HepG2 (cell line): Measurements from ENCODE around the gene AP3B2. TPM values are rescaled to one million over a fixed set of nuclear protein-coding genes. Genes with fewer than 3 reads are reported as not detected.
A peak's percentile ranks its signal among the peaks of the same experiment; 100 is the strongest.

Experiments used
- FOXA1 ChIP-seq, 2 experiments: fragments of 450-650 bp in 1 of 2; sonication (generic) in 1 of 2; formaldehyde crosslinking in 1 of 2; IDR thresholded peaks; 2 replicates each; pipeline versions ENCODE4 v1.4.0 to v1.6.1; 2016 to 2020; ENCODE audit warnings: missing genetic modification reagents in 1 of 2
- HES4 ChIP-seq: sonication (generic); formaldehyde crosslinking; IDR thresholded peaks from 2 replicates; pipeline ENCODE4 v1.9.0; 2021; ENCODE audit warnings: mild to moderate bottlenecking, missing genetic modification reagents, borderline replicate concordance
- KLF11 ChIP-seq: IDR thresholded peaks from 2 replicates; pipeline ENCODE4 v1.6.1; 2016; ENCODE audit warnings: missing compliant biosample characterization
- KLF15 ChIP-seq: sonication (generic); formaldehyde crosslinking; IDR thresholded peaks from 2 replicates; pipeline ENCODE4 v1.8.1; 2023; ENCODE audit warnings: borderline replicate concordance, mild to moderate bottlenecking, inconsistent platforms, missing genetic modification reagents, mixed read lengths
- KLF9 ChIP-seq: IDR thresholded peaks from 2 replicates; pipeline ENCODE4 v1.6.1; 2016; ENCODE audit warnings: low read depth
- MAFF ChIP-seq: IDR thresholded peaks from 2 replicates; pipeline ENCODE4 v1.6.1; 2011; ENCODE audit warnings: low read depth, low read length, improper control_type of control experiment
- MAZ ChIP-seq, 2 experiments: sonication (generic) in 1 of 2; formaldehyde crosslinking in 1 of 2; IDR thresholded peaks; 2 replicates each; pipeline versions ENCODE4 v1.5.0 to v1.6.1; 2012 to 2020; ENCODE audit warnings: low read depth in 2 of 2, mild to moderate bottlenecking in 2 of 2, borderline replicate concordance in 1 of 2, improper control_type of control experiment in 1 of 2, low read length in 1 of 2, missing genetic modification reagents in 1 of 2, moderate library complexity in 1 of 2
- NFIB ChIP-seq: sonication (generic); formaldehyde crosslinking; IDR thresholded peaks from 2 replicates; pipeline ENCODE4 v1.9.0; 2021; ENCODE audit warnings: missing genetic modification reagents, mild to moderate bottlenecking, borderline replicate concordance
- NFYC ChIP-seq: IDR thresholded peaks from 2 replicates; pipeline ENCODE4 v1.6.1; 2016; ENCODE audit warnings: missing genetic modification reagents, missing compliant biosample characterization
- PAX8 ChIP-seq: sonication (generic); formaldehyde crosslinking; IDR thresholded peaks from 2 replicates; pipeline ENCODE4 v1.8.0; 2022; ENCODE audit warnings: mild to moderate bottlenecking, missing genetic modification reagents, borderline replicate concordance
- SIN3A ChIP-seq: IDR thresholded peaks from 2 replicates; pipeline ENCODE4 v1.6.1; 2011; ENCODE audit warnings: low read depth, mild to moderate bottlenecking, control low read depth, low read length, borderline replicate concordance
- SSRP1 ChIP-seq: IDR thresholded peaks from 2 replicates; pipeline ENCODE4 v1.6.1; 2016; ENCODE audit warnings: control low read depth
- TCF7L2 ChIP-seq: IDR thresholded peaks from 2 replicates; pipeline ENCODE4 v1.6.1; 2011; ENCODE audit warnings: mild to moderate bottlenecking, low read depth, low read length, moderate library complexity
- ZFP36L2 ChIP-seq: sonication (generic); formaldehyde crosslinking; IDR thresholded peaks from 2 replicates; pipeline ENCODE4 v1.4.0; 2020; ENCODE audit warnings: missing genetic modification reagents
- ZNF101 ChIP-seq: sonication (generic); formaldehyde crosslinking; IDR thresholded peaks from 2 replicates; pipeline ENCODE4 v1.4.0; 2020; ENCODE audit warnings: mild to moderate bottlenecking, low read depth, missing genetic modification reagents, borderline replicate concordance
- ZNF251 ChIP-seq: sonication (generic); formaldehyde crosslinking; IDR thresholded peaks from 2 replicates; pipeline ENCODE4 v1.9.0; 2021; ENCODE audit warnings: mild to moderate bottlenecking, missing genetic modification reagents
- ZNF589 ChIP-seq: sonication (generic); formaldehyde crosslinking; conservative IDR thresholded peaks from 2 replicates; pipeline ENCODE4 v1.8.0; 2022; ENCODE audit warnings: mild to moderate bottlenecking, moderate library complexity, missing genetic modification reagents
- ZNF792 ChIP-seq: IDR thresholded peaks from 2 replicates; pipeline ENCODE4 v1.6.1; 2016
- ZNF879 ChIP-seq: sonication (generic); formaldehyde crosslinking; IDR thresholded peaks from 2 replicates; pipeline ENCODE4 v1.8.1; 2023; ENCODE audit warnings: missing genetic modification reagents
- ZSCAN21 ChIP-seq: sonication (generic); formaldehyde crosslinking; IDR thresholded peaks from 2 replicates; pipeline ENCODE4 v1.8.0; 2022; ENCODE audit warnings: mild to moderate bottlenecking, missing genetic modification reagents, moderate library complexity, borderline replicate concordance
- polyA plus RNA-seq, 8 experiments: library from polyadenylated mRNA; depleted of rRNA in 3 of 8; stranded (reverse) in 7 of 8; unstranded in 1 of 8; fragments of >200 nt; fragmentation: Illumina TruSeq in 4 of 8; extraction: Trizol in 4 of 8; gene quantifications; 2 replicates each; pipeline versions ENCODE4 v1.2.1 to v1.2.3, GENCODE V29; 2011 to 2016; ENCODE audit warnings: low read depth in 4 of 8, missing spikeins in 1 of 8, mixed read lengths in 1 of 8; ENCODE audit not compliant: insufficient read depth in 1 of 8
- total RNA-seq, 5 experiments: library from RNA; depleted of rRNA; stranded (reverse); fragments of >200 nt; fragmentation: Illumina TruSeq; extraction: Trizol; gene quantifications; 2 replicates each; pipeline ENCODE4 v1.2.3, GENCODE V29; 2016; ENCODE audit warnings: low read depth in 1 of 5
- TF ChIP-seq, protein P1 (sequence below): IDR thresholded peaks from 2 replicates; pipeline ENCODE4 v1.6.1; 2016; ENCODE audit warnings: low read depth, control low read depth
- TF ChIP-seq, protein P2 (sequence below): sonication (generic); formaldehyde crosslinking; IDR thresholded peaks from 2 replicates; pipeline ENCODE4 v1.5.0; 2020; ENCODE audit warnings: missing genetic modification reagents, mild to moderate bottlenecking, borderline replicate concordance
- TF ChIP-seq, protein P3 (sequence below): sonication (generic); formaldehyde crosslinking; IDR thresholded peaks from 2 replicates; pipeline ENCODE4 v1.8.0; 2022; ENCODE audit warnings: mild to moderate bottlenecking, missing genetic modification reagents, borderline replicate concordance
- TF ChIP-seq, protein P4 (sequence below): IDR thresholded peaks from 2 replicates; pipeline ENCODE4 v1.6.1; 2016; ENCODE audit warnings: missing biosample characterization, missing genetic modification reagents, low read depth
- TF ChIP-seq, protein P5 (sequence below): IDR thresholded peaks from 2 replicates; pipeline ENCODE4 v1.6.1; 2016

The AP3B2 gene
- total and polyA plus RNA-seq, 2 of the 13 experiments (the other 11 are each of a cell fraction or from before 2014, with no cell fraction given) = not detected

DNA sequence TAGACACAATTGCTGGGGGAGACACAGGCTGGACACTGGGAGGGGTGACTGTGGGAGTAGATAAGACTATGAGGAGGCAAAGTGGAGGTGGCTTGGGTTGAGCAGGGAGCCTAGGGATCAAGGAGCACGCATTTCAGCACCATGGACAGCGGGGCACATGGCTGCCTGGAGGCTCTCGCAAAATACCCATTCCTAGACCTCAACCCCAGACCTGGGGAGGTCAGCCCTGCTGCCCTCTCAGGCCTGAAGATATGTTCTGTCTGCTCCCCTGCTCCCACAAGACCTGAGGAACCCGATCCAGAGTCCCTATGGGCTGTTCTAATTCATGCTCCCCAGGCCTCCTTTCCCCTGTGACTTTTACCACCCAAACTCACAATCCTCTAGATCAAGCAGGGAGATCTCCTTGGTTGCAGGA lies 46.5 kb downstream of the AP3B2 start (continued):
- TF ChIP-seq ZNF251 = 0 out of 2 replicates have a peak, but pooled peaks have one; percentile 32
- 0 out of 2 replicates have a peak, but pooled peaks have one; percentile 36 for TF ChIP-seq KLF9
- no peak for TF ChIP-seq PAX8 (CRISPR knock-in tag)
- TF ChIP-seq SIN3A = no peak
- TF ChIP-seq, protein P1, sequence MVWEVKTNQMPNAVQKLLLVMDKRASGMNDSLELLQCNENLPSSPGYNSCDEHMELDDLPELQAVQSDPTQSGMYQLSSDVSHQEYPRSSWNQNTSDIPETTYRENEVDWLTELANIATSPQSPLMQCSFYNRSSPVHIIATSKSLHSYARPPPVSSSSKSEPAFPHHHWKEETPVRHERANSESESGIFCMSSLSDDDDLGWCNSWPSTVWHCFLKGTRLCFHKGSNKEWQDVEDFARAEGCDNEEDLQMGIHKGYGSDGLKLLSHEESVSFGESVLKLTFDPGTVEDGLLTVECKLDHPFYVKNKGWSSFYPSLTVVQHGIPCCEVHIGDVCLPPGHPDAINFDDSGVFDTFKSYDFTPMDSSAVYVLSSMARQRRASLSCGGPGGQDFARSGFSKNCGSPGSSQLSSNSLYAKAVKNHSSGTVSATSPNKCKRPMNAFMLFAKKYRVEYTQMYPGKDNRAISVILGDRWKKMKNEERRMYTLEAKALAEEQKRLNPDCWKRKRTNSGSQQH = peak; percentile 82
- TF ChIP-seq TCF7L2 = no peak
- TF ChIP-seq ZNF879 = no peak
- TF ChIP-seq FOXA1 (IDR thresholded peaks at IDR 0.05) = no peak
- TF ChIP-seq FOXA1 (CRISPR knock-in tag; IDR thresholded peaks at IDR 0.05) = no peak
- no peak for TF ChIP-seq MAFF
- TF ChIP-seq ZFP36L2 = peak; percentile 94
- TF ChIP-seq, protein P2, sequence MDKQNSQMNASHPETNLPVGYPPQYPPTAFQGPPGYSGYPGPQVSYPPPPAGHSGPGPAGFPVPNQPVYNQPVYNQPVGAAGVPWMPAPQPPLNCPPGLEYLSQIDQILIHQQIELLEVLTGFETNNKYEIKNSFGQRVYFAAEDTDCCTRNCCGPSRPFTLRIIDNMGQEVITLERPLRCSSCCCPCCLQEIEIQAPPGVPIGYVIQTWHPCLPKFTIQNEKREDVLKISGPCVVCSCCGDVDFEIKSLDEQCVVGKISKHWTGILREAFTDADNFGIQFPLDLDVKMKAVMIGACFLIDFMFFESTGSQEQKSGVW (CRISPR knock-in tag) = no peak
- TF ChIP-seq SSRP1 (CRISPR knock-in tag) = no peak
- TF ChIP-seq, protein P3, sequence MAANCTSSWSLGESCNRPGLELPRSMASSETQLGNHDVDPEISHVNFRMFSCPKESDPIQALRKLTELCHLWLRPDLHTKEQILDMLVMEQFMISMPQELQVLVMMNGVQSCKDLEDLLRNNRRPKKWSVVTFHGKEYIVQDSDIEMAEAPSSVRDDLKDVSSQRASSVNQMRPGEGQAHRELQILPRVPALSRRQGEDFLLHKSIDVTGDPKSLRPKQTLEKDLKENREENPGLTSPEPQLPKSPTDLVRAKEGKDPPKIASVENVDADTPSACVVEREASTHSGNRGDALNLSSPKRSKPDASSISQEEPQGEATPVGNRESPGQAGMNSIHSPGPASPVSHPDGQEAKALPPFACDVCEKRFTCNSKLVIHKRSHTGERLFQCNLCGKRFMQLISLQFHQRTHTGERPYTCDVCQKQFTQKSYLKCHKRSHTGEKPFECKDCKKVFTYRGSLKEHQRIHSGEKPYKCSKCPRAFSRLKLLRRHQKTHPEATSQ = no peak
- no peak for TF ChIP-seq ZNF101 (CRISPR knock-in tag)
- no peak for TF ChIP-seq NFYC (CRISPR knock-in tag)
- TF ChIP-seq KLF15 (CRISPR knock-in tag) = peak; percentile 72; the same call in 1 of the 2 replicates
- peak; percentile 92 for TF ChIP-seq HES4
- TF ChIP-seq MAZ (IDR thresholded peaks at IDR 0.05; ENCODE audit: borderline replicate concordance, low read depth, low read length) = no peak
- no peak for TF ChIP-seq MAZ (CRISPR knock-in tag; IDR thresholded peaks at IDR 0.05; ENCODE audit: low read depth)
- TF ChIP-seq ZNF792 (CRISPR knock-in tag) = peak; percentile 92
- TF ChIP-seq, protein P4, sequence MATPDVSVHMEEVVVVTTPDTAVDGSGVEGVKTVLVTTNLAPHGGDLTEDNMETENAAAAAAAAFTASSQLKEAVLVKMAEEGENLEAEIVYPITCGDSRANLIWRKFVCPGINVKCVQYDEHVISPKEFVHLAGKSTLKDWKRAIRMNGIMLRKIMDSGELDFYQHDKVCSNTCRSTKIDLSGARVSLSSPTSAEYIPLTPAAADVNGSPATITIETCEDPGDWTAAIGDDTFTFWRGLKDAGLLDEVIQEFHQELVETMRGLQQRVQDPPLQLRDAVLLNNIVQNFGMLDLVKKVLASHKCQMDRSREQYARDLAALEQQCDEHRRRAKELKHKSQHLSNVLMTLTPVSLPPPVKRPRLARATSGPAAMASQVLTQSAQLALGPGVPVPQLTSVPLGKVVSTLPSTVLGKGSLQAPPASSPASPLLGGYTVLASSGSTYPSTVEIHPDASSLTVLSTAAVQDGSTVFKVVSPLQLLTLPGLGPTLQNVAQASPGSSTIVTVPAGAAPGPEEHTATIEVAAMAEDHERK (CRISPR knock-in tag) = no peak
- TF ChIP-seq ZNF589 = peak; percentile 81
- peak; percentile 85 for TF ChIP-seq ZSCAN21 (CRISPR knock-in tag)
- TF ChIP-seq, protein P5, sequence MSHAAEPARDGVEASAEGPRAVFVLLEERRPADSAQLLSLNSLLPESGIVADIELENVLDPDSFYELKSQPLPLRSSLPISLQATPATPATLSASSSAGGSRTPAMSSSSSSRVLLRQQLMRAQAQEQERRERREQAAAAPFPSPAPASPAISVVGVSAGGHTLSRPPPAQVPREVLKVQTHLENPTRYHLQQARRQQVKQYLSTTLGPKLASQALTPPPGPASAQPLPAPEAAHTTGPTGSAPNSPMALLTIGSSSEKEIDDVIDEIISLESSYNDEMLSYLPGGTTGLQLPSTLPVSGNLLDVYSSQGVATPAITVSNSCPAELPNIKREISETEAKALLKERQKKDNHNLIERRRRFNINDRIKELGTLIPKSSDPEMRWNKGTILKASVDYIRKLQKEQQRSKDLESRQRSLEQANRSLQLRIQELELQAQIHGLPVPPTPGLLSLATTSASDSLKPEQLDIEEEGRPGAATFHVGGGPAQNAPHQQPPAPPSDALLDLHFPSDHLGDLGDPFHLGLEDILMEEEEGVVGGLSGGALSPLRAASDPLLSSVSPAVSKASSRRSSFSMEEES (CRISPR knock-in tag) = peak; percentile 87
- no peak for TF ChIP-seq NFIB (CRISPR knock-in tag)
- peak; percentile 92; the same call in 1 of the 2 replicates for TF ChIP-seq KLF11
